ENCODE measurements around the gene ATP5IF1. TPM values are rescaled to one million over a fixed set of nuclear protein-coding genes. Genes with fewer than 3 reads are reported as not detected.

The ATP5IF1 gene
- total RNA-seq (2014; rRNA removed; shearing (Covaris generic)), result 34.9 and 37.2 TPM in 2 replicates
- polyA plus RNA-seq (2015; cell fraction: cytosol; rRNA removed), result 53.3 and 98.9 TPM in 2 replicates
- 33.2 and 43.8 TPM in 2 replicates for polyA plus RNA-seq (2015; cell fraction: nucleus; rRNA removed)

- peak; percentile 97 for DNase-seq (ENCODE audit: low read depth, low spot score)
- in situ Hi-C loops (cut with HindIII; ENCODE audit: low pct_unique_long_range_greater_than_20kb, low sequenced_read_pairs), result no loop called here
Observed at GRCh38 chr1:28235755-28236655, at the start of gene ATP5IF1. Gene ATP5IF1, plus strand, starts transcription at chr1:28236124. Its CDS starts 60 bp downstream, at chr1:28236184.

- DNase-seq (ENCODE audit: low read depth, low spot score), result no peak
- in situ Hi-C loops (cut with HindIII; ENCODE audit: low pct_unique_long_range_greater_than_20kb, low sequenced_read_pairs), result no loop called here
Observed at GRCh38 chr1:28190337-28190979, 45.5 kb upstream of the ATP5IF1 start.

- no peak for DNase-seq (ENCODE audit: low read depth, low spot score)
- in situ Hi-C loops (cut with HindIII; ENCODE audit: low pct_unique_long_range_greater_than_20kb, low sequenced_read_pairs), result no loop called here
Observed at GRCh38 chr1:28190996-28191645, 44.8 kb upstream of the ATP5IF1 start.

- no peak for DNase-seq (ENCODE audit: low read depth, low spot score)
- in situ Hi-C loops (cut with HindIII; ENCODE audit: low pct_unique_long_range_greater_than_20kb, low sequenced_read_pairs), result no loop called here
Observed at GRCh38 chr1:28193701-28194161, 42.2 kb upstream of the ATP5IF1 start.

- no peak for DNase-seq (ENCODE audit: low read depth, low spot score)
- in situ Hi-C loops (cut with HindIII; ENCODE audit: low pct_unique_long_range_greater_than_20kb, low sequenced_read_pairs), result no loop called here
Observed at GRCh38 chr1:28194326-28195035, 41.4 kb upstream of the ATP5IF1 start.

- in situ Hi-C loops (cut with HindIII; ENCODE audit: low pct_unique_long_range_greater_than_20kb, low sequenced_read_pairs), result no loop called here
- DNase-seq (ENCODE audit: low read depth, low spot score), result no peak
Observed at GRCh38 chr1:28195780-28196179, 40.1 kb upstream of the ATP5IF1 start.

GRCh38 chr1:28196330-28196729, 39.6 kb upstream of the ATP5IF1 start:
- in situ Hi-C loops (cut with HindIII; ENCODE audit: low pct_unique_long_range_greater_than_20kb, low sequenced_read_pairs), result no loop called here

GRCh38 chr1:28197682-28198415, 38.1 kb upstream of the ATP5IF1 start:
- in situ Hi-C loops (cut with HindIII; ENCODE audit: low pct_unique_long_range_greater_than_20kb, low sequenced_read_pairs), result no loop called here
- DNase-seq (ENCODE audit: low read depth, low spot score), result no peak

More at GRCh38 chr1:28196330-28196729, 39.6 kb upstream of the ATP5IF1 start:
- no peak for DNase-seq (ENCODE audit: low read depth, low spot score)

GRCh38 chr1:28199328-28200233, 36.3 kb upstream of the ATP5IF1 start:
- no peak for DNase-seq (ENCODE audit: low read depth, low spot score)
- in situ Hi-C loops (cut with HindIII; ENCODE audit: low pct_unique_long_range_greater_than_20kb, low sequenced_read_pairs), result no loop called here

- in situ Hi-C loops (cut with HindIII; ENCODE audit: low pct_unique_long_range_greater_than_20kb, low sequenced_read_pairs), result no loop called here
- DNase-seq (ENCODE audit: low read depth, low spot score), result no peak
Observed at GRCh38 chr1:28200234-28200873, 35.6 kb upstream of the ATP5IF1 start.

- in situ Hi-C loops (cut with HindIII; ENCODE audit: low pct_unique_long_range_greater_than_20kb, low sequenced_read_pairs), result no loop called here
- DNase-seq (ENCODE audit: low read depth, low spot score), result no peak
Observed at GRCh38 chr1:28205243-28205642, 30.7 kb upstream of the ATP5IF1 start.

GRCh38 chr1:28208818-28209441, 27.0 kb upstream of the ATP5IF1 start:
- DNase-seq (ENCODE audit: low read depth, low spot score), result peak; percentile 77
- in situ Hi-C loops (cut with HindIII; ENCODE audit: low pct_unique_long_range_greater_than_20kb, low sequenced_read_pairs), result no loop called here

- in situ Hi-C loops (cut with HindIII; ENCODE audit: low pct_unique_long_range_greater_than_20kb, low sequenced_read_pairs), result no loop called here
- no peak for DNase-seq (ENCODE audit: low read depth, low spot score)
Observed at GRCh38 chr1:28209700-28210099, 26.2 kb upstream of the ATP5IF1 start.

GRCh38 chr1:28213315-28213714, 22.6 kb upstream of the ATP5IF1 start:
- DNase-seq (ENCODE audit: low read depth, low spot score), result no peak
- in situ Hi-C loops (cut with HindIII; ENCODE audit: low pct_unique_long_range_greater_than_20kb, low sequenced_read_pairs), result no loop called here

GRCh38 chr1:28229089-28229488, 6.8 kb upstream of the ATP5IF1 start:
- no peak for DNase-seq (ENCODE audit: low read depth, low spot score)
- in situ Hi-C loops (cut with HindIII; ENCODE audit: low pct_unique_long_range_greater_than_20kb, low sequenced_read_pairs), result no loop called here

Data from SK-MEL-5 (cell line).